EH (cell line): ENCODE results near the gene B4GALT3.
A peak's percentile ranks its signal among the peaks of the same experiment; 100 is the strongest.

Experiments
- DNase-seq: peaks from one replicate; pipeline ENCODE4 v3.0.0-alpha.2; 2015; ENCODE audit warnings: low read depth

Gene B4GALT3

DNA sequence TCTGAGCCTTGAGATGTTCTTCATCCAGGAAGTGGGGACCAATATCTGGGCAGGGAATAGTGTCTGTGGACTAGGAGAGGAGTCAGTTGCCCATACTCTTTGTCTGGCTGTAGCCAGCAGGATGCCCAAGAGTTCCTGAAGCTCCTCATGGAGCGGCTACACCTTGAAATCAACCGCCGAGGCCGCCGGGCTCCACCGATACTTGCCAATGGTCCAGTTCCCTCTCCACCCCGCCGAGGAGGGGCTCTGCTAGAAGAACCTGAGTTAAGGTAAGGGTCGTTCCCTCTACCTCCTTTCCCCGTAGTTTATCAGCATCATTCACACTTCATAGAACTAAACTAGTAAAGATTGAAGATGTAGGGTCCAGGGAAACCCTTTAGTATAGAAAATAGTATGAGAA is 14.5 kb downstream of the B4GALT3 start:
- DNase-seq: no peak

DNA sequence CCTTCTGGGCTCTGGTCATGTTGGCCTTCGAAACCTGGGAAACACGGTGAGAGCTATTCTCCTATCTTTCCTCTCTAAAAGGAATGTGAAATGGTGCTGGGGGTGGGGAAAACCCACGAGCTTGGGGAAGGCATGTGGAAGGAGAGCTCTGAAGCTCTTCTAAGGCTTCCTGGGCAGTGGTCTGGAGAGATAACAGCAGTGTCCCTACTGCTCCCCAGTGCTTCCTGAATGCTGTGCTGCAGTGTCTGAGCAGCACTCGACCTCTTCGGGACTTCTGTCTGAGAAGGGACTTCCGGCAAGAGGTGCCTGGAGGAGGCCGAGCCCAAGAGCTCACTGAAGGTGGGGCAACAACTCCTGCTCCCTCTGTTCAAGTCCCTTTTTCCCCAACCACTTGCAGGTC is 15.3 kb downstream of the B4GALT3 start:
- no peak for DNase-seq

DNA sequence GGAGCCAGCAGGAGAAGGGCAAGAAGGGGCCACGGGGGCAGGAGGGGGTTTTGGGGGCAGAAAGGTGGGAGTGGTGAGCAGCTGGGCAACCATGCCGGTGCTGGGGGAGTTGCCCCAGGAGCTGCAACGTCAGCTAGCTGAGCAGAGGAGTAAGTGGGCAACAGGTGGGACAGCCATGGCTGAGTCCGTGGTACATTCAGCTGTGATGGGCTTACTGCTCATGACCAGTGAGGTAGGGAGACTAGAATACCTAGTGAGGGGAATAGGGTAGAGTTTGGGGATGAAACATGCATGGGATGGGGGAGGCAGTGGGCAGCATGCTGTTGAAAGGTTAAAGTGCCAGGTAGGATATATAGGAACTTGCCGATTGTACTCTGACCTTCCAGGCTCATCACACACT is 15.7 kb downstream of the B4GALT3 start:
- DNase-seq: no peak

DNA sequence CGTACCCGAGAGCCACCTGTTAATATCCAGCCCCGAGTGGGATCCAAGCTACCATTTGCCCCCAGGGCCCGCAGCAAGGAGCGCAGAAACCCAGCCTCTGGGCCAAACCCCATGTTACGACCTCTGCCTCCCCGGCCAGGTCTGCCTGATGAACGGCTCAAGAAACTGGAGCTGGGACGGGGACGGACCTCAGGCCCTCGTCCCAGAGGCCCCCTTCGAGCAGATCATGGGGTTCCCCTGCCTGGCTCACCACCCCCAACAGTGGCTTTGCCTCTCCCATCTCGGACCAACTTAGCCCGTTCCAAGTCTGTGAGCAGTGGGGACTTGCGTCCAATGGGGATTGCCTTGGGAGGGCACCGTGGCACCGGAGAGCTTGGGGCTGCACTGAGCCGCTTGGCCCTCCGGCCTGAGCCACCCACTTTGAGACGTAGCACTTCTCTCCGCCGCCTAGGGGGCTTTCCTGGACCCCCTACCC is 16.6 kb downstream of the B4GALT3 start:
- DNase-seq: no peak

DNA sequence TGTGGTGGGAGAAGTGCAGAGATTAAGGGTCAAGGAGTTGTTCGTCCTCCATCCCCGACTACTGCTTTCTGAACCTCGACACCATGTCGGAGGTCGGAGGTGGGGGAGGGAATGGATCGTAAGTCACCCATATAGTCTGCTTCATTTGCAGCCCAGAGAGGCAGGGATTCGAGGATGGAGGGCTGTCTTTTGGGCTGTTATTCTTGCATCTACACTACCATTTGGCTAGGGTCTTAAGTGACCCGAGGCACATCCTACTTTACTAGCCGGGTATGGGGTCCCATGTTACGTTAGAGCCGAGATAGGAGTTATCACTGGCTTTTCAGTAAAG is 17.4 kb downstream of the B4GALT3 start:
- DNase-seq: no peak

DNA sequence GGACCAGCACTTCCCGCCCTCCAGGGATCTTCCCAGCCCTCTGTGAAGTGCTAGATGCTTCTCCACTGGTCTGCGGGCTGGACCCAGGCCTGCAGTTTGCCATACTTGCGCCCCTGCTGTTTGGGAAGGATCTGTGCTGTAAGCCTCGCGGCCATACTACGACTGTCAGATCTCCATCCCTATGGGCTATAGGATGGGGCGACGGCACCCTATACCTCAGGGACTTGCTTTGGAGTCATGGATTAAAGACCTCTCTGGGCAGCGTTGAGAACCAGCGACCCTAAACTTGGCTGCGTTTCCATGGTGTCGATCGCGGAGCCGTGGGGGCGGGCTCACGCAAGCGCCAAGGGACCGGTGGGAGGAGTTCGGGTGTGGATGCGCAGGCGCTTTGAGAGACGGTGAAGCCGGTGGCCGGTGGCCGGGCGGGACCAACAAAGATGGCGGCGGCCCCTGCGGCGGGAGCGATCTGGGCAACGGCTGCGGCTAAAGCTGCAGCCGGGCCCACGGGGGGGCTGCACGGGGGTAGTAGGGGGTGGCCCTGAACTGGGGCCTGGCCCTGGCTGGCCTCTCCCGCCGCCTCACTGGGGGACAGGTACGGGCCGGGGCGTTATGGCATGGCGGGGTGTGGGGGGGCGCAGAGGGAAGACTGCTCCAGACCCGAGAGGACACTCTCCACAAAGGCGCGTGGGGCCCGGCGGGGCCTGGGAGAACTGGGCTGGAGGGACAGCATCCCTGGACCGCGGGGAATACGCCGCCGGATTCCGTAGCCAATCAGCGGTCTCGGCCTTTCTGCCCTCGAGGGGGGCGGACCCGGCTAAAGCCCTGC is 18.0 kb downstream of the B4GALT3 start, which contains the start of gene USP21:
TSS of gene USP21 (plus strand) at position 414 of the 826 bp plus-strand sequence. CDS start 1,141 bp downstream, outside the sequence.
- DNase-seq: peak; percentile 90

DNA sequence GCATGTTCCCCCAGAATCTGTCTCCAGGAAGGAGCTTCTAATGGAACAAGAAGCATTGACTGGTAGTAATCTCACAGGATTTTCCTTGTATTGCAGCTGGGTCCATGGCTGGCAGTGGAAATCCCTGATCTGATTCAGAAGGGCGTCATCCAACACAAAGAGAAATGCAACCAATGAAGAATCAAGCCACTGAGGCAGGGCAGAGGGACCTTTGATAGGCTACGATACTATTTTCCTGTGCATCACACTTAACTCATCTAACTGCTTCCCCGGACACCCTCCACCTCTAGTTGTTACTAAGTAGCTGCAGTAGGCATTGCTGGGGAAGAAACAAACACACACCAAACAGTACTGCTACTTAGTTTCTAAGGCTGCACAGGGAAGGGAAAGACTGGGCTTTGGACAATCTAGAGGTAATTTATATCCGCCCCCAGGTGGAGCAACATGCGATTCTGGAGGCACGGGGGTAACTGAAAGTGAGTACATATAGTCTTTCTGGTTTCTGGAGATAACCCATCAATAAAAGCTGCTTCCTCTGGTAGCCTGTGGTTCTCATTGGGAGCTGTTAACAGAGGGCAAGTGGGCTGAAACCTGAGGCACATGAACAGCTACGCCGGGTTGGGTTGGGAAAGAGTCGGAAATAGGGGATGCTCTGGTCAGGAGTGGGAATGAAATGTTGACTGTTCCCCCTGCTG is 18.8 kb downstream of the B4GALT3 start:
- DNase-seq: no peak

DNA sequence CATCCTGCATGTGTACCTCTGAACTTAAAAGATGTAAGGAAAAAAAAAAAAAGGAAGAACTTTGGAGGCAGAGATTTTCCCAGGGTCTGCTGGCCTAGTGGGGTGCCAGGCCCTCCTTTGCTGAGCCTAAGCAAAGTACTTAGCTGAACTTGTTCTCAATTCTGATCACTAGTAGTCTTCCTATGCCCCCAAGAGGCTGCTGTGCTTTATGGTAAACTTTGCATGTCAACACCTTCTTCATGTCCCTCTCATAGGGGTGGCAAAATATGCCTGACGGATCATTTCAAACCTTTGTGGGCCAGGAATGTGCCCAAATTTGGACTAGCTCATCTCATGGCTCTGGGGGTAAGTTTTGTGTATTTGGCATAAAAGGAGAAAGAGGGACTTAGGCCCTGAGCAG is 19.4 kb downstream of the B4GALT3 start:
- no peak for DNase-seq

GRCh38 chr1:161153682-161154337 is 23.5 kb downstream of the B4GALT3 start, which contains the start of gene UFC1:
Gene UFC1 (plus strand): TSS chr1:161153978. CDS start chr1:161153998, 20 bp downstream.
- peak; percentile 90 for DNase-seq

DNA sequence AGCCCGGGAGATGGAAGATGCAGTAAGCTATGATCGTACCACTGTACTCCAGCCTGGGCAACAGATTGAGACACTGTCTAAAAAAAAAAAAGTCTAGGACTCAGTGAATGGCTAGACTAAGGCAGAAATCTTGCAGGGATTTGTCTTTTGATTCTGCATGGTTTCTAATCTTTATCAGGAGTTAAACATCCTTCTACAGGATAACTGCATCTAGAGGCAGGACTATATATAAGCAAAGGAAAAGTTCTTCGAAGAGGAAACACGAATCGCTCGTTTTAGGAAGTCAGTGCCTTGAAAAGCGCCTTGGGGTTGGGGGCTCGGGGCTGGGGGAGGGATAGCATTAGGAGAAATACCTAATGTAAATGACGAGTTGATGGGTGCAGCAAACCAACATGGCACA is 24.1 kb downstream of the B4GALT3 start:
- no peak for DNase-seq

DNA sequence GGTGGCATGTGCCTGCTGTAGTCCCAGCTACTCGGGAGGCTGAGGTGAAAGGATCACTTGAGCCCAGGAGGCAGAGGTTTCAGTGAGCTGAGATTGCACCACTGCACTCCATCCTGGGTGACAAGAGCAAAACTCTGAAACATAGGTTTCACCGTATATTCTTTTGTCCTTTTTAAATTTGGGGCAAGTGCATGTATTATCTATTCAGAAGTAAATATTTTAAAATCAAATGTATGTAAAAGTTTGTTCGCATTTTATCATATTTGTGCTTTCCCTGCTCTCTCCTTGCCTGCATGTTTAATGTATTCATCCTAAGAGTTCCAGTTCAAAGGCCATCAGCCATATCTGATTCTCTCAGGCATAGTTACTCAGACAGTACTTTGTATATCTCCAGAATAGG is 31.5 kb downstream of the B4GALT3 start:
- no peak for DNase-seq

DNA sequence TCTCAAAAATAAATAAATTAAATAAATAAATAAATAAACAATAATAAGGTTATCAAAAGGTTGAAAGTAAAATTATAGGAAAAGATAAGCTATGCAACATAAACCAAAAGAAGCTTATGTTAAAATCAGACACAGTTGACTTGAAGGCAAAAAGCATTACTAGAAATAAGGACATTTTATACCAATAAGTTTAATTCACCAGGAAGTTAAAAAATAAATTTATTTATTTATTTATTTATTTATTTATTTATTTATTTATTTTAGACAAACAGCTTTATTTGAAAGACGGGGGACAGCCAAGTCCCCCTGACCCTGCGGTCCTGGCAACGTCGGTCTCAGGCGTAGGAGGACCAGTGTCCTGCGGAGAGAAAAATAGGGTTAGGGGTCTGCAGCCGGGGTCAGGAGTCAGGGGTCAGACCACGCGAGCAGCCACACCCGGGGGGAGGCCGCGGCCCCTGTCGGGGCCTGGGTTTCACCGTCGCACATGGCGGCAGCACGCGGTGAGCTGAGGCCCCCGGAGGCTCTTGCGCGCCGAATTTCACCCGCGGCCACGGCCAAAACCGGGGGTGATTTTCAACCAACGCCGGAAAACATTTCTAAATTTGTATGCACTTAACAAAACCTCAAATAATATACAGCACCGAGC is 36.4 kb downstream of the B4GALT3 start:
- DNase-seq: no peak

DNA sequence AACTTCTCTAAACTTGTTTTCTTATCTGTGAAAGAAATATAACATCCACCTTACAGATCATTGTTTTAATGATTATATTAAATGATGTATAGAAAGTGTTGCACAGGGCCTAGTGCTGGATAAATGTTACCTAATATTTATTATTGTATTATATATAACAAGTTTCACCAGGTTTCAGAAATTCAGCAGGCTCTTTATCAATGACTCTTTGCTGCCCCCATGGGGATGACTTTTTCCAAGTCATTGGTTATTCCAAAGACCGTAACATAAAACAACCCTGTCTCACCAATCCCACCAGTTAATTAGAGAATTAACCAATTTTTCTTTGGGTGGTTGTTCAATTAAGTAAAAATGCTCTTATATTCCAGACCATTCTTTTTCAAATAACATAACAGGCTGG is 37.5 kb downstream of the B4GALT3 start:
- peak; percentile 53 for DNase-seq

DNA sequence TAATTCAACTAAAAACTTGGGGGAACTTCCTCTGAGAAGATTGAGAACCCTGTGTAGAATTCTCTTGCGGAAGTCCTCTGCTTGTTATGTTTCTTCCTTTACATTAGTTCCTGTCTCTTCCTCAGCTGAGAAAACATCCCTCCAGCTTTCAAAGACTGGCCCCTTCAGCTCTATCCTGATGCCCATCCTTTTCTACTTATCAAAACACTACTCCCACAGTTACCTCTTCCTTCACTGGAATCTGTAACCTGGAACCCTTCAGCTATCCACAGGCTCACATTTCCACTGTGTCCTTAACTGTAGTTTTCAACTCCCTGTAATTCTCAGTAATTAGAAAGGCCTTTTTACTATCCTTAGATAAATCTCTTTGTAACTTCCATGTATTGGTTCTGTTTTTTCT is 38.9 kb downstream of the B4GALT3 start:
- no peak for DNase-seq

DNA sequence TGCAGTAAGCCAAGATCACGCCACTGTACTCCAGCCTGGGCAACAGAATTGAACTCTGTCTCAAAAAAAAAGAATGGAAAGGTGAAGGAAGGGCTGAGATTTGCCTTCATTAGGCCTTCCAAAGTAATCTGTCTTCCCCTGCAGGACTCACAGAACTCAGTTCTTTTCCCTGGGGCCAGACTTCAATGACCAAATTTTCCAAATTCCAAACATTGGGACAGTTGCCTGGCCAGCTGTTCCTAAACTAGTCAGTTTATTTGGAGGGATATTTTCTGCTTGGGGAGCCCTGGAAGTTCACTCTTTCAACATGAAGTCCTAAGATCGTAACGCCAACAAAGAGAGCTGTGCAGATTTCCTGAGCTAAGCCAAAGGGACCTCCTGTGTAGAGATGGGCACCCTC is 39.4 kb downstream of the B4GALT3 start:
- peak; percentile 21 for DNase-seq

DNA sequence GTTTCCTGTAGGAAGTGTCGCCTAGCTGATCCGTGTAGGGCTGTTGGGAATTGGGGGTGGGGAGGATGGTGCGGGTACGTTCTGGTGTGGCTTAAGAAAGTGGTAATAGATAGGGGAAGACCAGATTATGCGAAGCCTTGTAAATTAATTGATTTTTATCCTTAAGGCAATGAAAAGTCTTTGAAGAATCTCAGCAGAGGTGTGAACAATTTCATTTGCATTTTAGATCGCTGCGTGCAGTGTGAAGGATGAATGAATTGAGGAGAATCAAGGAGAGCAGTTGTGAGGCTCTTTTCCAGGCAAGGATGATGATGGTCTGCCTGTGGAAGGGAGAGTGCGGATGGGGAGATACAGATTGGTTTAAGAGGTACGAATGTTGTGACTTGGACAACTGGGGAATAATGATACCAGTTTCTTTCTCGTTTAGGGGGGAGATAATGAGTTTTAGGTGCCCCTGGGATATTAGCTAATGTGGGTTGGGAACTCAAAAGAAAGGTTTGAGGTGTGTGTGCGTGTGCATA is 44.0 kb downstream of the B4GALT3 start:
- DNase-seq: peak; percentile 37

GRCh38 chr1:161132410-161133219 is 44.7 kb downstream of the B4GALT3 start, which contains the start of gene DEDD:
Gene DEDD (minus strand): TSS chr1:161132667. CDS start chr1:161124462, 8,205 bp downstream.
- DNase-seq: peak; percentile 98

GRCh38 chr1:161131523-161132409 is 45.5 kb downstream of the B4GALT3 start:
- DNase-seq: peak; percentile 39

DNA sequence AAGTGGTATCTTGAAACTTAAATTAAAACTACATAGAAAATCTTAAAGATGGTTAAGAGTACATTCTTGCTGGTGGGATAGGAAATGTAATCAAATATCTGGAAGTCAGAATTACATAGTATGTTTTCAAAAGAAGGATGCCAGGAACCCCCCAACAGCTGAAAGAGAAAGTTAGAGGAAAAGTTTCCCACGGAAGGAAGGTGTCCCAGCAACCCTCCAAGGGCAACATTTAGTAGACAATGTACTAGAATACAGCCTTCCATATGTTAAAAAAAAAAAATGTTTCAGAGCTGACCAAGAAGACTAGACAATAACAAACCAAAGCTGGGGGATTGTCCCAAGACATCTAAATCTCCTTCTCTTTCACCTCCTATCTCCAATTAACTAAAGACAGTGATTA is 47.0 kb downstream of the B4GALT3 start:
- DNase-seq: no peak
